ENCODE results near the gene TMPRSS11E.

DNA sequence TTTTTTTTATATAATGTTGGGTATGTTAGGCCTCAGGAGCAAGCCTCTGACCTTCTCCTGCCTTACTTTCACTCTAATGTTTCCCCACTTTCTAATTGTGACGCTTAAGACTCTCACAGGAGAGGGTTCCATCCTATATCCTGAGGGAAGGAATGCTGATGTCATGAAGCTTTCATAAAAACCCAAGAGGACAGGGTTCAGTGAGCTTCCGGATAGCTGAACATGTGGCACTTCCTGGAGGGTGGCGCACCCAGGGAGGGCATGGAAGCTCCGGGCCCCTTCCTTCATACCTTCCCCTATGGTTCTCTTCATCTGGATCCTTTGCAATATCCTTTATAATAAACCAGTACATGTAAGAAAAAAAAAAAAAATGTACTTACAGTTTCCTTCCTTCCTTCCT lies 48.0 kb upstream of the TMPRSS11E start:
- TF ChIP-seq CTCF (IDR thresholded peaks at IDR 0.05) (no peak), POLR2A (IDR thresholded peaks at IDR 0.05) (no peak)

Data from upper lobe of left lung (tissue), 4 donors.